Body of pancreas (tissue), 4 donors: ENCODE data around the gene TRUB2.

ENCODE experiments used
- CTCF ChIP-seq, 7 experiments: fragments of 450-650 bp in 4 of 7; fragments of 200-600 bp in 3 of 7; sonication (generic) in 3 of 7; IDR thresholded peaks; one replicate each; pipeline ENCODE4 v1.5.1; 2016 to 2019; ENCODE audit warnings: antibody characterized with exemption in 7 of 7
- POLR2A ChIP-seq, 3 donors: fragments of 450-650 bp; IDR thresholded peaks; one replicate each; pipeline ENCODE4 v1.6.1; 2016; ENCODE audit warnings: antibody characterized with exemption in 3 of 3, mild to moderate bottlenecking in 2 of 3

GRCh38 chr9:128349772-128350171 lies 27.5 kb upstream of the TRUB2 start:
- TF ChIP-seq POLR2A (IDR thresholded peaks at IDR 0.05) (no peak), CTCF (IDR thresholded peaks at IDR 0.05) (no peak)
